HEK293T (cell line): ENCODE data around the gene CLTA.

ENCODE experiments used
- ARNT ChIP-seq: fragments of 450-650 bp; IDR thresholded peaks from 2 replicates; pipeline ENCODE4 v1.6.1; 2017; ENCODE audit warnings: mild to moderate bottlenecking
- BHLHE40 ChIP-seq: fragments of 450-650 bp; IDR thresholded peaks from 2 replicates; pipeline ENCODE4 v1.6.1; 2016; ENCODE audit warnings: mild to moderate bottlenecking, moderate library complexity, borderline replicate concordance
- CTBP1 ChIP-seq: fragments of 450-650 bp; IDR thresholded peaks from 2 replicates; pipeline ENCODE4 v1.6.1; 2016; ENCODE audit warnings: borderline replicate concordance
- ELF4 ChIP-seq: fragments of 450-650 bp; IDR thresholded peaks from 2 replicates; pipeline ENCODE4 v1.6.1; 2017; ENCODE audit warnings: antibody characterized with exemption
- FOXA1 ChIP-seq: fragments of 450-650 bp; IDR thresholded peaks from 2 replicates; pipeline ENCODE4 v1.6.1; 2016; ENCODE audit warnings: mild to moderate bottlenecking
- FOXK2 ChIP-seq: fragments of 450-650 bp; IDR thresholded peaks from 2 replicates; pipeline ENCODE4 v1.6.1; 2016; ENCODE audit warnings: mild to moderate bottlenecking
- FOXM1 ChIP-seq: fragments of 450-650 bp; IDR thresholded peaks from 2 replicates; pipeline ENCODE4 v1.6.1; 2017; ENCODE audit warnings: mild to moderate bottlenecking, borderline replicate concordance
- HDGF ChIP-seq: fragments of 450-650 bp; IDR thresholded peaks from 2 replicates; pipeline ENCODE4 v1.6.1; 2017; ENCODE audit warnings: antibody characterized with exemption, borderline replicate concordance
- L3MBTL2 ChIP-seq: fragments of 450-650 bp; conservative IDR thresholded peaks from 2 replicates; pipeline ENCODE4 v1.6.1; 2016; ENCODE audit warnings: mild to moderate bottlenecking
- LEF1 ChIP-seq: fragments of 450-650 bp; IDR thresholded peaks from 2 replicates; pipeline ENCODE4 v1.6.1; 2017; ENCODE audit warnings: mild to moderate bottlenecking, borderline replicate concordance
- SP1 ChIP-seq: fragments of 450-650 bp; IDR thresholded peaks from 2 replicates; pipeline ENCODE4 v1.6.1; 2017
- TARDBP ChIP-seq: fragments of 450-650 bp; IDR thresholded peaks from 2 replicates; pipeline ENCODE4 v1.6.1; 2016

- TF ChIP-seq FOXK2 (no peak), TARDBP (no peak), BHLHE40 (no peak), ELF4 (no peak), L3MBTL2 (no peak), FOXM1 (no peak), SP1 (no peak), HDGF (no peak), CTBP1 (no peak), LEF1 (no peak), FOXA1 (no peak), ARNT (no peak)
Observed at GRCh38 chr9:36251428-36251827, 60.7 kb downstream of the CLTA start.
